Limb (tissue), 2 donors: Measurements from ENCODE around the gene HAGH.
"Not testable (repeated sequence)": the region's sequence is repeated elsewhere in the genome, so short reads cannot be mapped to it uniquely, and the experiment has no call there.

Source experiments
- DNase-seq, 2 donors: peaks; one replicate each; pipeline ENCODE4 v3.0.0-alpha.2; 2016; ENCODE audit errors: extremely low spot score in 2 of 2

Gene HAGH

DNA sequence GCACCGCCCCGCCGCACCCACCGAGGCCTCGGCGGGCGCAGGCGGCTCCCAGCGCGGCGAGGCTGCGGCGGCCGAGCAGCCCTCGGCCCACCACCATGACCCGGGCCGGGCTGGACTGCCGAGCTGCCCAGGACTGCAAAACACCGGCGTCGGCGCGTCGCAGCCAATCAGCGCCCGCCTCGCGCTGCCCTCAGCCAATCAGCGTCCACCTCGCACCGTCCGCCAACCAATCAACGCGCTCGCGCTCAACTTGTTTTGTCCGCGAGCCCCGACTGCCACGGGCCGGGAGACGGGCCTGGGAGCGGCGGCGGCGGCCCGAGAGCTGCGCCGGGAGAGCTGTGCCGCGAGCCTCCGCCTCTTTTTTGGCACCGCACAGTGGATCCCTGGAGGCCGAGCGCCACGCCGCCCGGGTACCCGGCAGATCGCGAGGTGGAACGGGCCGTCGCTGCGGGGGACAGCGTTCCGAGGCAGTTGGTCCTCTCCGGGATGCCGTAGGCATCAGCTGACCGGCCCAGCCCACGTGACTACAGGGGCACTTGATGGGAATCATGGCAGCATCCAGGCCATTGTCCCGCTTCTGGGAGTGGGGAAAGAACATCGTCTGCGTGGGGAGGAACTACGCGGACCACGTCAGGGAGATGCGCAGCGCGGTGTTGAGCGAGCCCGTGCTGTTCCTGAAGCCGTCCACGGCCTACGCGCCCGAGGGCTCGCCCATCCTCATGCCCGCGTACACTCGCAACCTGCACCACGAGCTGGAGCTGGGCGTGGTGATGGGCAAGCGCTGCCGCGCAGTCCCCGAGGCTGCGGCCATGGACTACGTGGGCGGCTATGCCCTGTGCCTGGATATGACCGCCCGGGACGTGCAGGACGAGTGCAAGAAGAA is at the start of gene HAGH, which contains the start of gene FAHD1:
TSS of gene HAGH (minus strand) at position 135 of the 883 bp plus-strand sequence. CDS start at position 97, 38 bp downstream.
TSS of gene FAHD1 (plus strand) at position 516 of the 883 bp plus-strand sequence. CDS start at position 549, 33 bp downstream.
- DNase-seq: peak; percentile 95 to 97

DNA sequence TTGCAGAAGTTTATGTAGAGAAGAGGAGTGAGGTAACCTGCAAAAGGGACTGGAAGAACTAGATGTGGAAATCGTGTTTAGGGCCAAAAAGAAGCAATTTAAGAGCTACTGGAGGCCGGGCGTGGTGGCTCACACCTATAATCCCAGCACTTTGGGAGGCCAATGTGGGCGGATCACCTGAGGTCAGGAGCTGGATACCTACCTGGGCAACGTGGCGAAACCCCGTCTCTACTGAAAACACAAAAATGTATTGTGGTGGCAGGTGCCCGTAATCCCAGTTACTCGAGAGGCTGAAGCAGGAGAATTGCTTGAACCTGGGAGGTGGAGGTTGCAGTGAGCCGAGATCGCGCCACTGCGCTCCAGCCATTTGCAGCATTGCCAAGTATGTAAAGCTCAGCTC is 49.4 kb upstream of the HAGH start:
- not testable (repeated sequence) for DNase-seq

DNA sequence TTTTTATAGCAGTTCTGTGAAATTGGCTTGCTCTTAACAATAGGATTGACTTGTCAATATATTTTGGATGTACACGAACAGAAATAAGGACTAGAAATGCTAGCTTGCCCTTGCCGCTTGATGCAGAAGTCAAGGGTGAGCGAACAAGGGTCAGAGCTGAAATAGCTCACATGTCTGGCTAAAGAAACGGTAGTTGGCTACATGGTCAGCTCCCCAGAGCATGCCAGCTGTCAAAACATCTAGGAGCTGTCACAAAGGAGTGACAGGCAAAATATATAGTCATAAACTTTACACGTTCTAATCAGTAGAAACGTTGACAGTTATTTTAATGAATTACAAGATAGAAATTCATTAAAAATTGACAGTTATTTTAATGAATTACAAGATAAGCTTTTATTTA is 48.2 kb upstream of the HAGH start:
- no peak for DNase-seq

DNA sequence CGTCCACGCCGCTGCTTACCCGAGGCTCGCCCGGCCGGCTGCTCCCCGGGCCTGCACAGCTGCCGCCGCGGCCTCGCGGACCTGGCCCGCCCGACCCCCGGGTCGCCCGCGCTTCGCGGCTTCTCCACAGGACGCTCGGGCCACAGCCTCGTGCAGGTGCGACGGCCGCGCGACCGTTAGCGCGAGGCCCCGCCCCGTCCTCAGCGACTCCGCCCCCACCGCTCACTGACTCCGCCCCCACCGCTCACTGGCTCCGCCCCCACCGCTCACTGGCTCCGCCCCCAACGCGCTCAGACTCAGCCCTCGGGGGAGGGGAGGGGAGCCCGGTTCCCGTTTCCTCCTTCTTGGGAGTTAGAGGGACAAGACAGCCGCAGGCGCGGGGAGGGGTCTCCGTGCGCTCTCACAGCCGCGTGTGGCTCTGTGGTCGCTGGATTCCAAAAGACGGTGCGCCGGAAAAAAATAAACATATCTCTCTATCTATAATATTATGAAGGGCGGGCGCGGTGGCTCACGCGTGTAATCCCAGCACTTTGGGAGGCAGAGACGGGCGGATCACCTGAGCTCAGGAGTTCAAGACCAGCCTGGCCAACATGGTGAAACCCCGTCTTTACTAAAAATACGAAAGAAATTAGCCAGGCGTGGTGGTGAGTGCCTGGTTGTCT is 45.5 kb upstream of the HAGH start, which contains the start of gene MEIOB:
TSS of gene MEIOB (minus strand) at position 191 of the 662 bp plus-strand sequence. CDS start 3,989 bp downstream, outside the sequence.
- DNase-seq: peak in 1 of 2 donors; percentile 60

DNA sequence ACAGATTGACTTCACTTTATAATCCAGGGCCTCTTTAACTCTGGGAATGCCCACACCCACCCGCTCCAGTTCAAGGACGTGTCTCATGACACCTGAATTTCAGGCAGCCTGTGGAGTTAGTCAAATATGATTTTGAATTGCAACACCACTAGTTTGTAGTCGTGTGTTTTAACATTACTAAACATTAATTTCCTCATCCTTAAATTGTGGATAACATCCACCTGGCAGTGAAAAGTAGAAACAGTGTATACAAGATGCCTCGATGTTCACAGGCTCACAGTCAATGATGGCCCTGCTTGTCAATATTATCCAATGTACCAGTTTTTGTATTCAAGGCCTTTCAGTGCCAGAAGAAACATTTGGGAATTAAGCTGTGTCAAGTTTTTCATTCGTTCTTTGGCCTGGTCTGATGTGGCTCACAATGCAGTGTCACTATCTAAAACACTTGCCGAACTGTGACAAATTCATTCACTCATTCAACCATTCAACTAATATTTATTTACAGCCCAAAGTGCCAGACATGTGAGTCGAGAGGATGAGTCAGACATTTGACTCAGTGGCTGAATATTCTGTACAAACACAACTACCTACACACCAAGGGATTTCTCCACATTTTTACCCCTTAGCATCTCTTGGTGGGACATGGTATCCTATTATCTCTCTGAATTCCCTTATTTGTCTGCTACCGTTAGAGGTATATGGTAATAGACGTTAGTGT is 43.9 kb upstream of the HAGH start:
- no peak for DNase-seq

DNA sequence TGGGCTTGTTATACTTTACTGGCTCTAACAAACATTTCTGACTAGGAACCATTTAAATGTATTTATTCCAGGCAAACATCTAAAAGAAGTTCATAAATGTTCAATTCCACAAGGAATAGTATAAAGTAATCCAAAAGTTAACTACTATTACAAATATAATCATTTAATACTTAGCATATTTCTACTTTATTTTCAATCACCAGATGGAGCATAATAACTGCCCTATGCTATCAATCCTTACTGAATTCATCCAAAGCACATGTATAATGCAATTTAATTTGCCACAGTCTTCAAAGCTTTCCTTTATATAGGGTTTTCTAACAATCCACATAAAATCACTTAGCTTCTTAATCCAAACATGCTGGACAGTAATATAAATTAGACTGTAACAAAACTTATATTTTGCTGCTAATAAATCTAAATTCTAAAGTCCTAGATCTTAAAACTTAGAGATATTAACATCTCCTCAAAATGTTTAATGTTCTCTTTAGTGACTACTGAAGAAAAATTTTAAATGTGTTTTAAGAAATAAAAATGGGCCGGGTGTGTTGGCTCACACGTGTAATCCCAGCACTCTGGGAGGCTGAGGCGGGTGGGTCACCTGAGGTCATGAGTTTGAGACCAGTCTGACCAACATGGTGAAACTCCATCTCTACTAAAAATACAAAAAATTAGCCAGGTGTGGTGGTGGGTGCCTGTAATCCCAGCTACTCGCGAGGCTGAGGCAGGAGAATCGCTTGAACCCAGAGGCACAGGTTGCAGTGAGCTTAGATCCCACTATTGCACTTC is 39.5 kb upstream of the HAGH start:
- DNase-seq: no peak

DNA sequence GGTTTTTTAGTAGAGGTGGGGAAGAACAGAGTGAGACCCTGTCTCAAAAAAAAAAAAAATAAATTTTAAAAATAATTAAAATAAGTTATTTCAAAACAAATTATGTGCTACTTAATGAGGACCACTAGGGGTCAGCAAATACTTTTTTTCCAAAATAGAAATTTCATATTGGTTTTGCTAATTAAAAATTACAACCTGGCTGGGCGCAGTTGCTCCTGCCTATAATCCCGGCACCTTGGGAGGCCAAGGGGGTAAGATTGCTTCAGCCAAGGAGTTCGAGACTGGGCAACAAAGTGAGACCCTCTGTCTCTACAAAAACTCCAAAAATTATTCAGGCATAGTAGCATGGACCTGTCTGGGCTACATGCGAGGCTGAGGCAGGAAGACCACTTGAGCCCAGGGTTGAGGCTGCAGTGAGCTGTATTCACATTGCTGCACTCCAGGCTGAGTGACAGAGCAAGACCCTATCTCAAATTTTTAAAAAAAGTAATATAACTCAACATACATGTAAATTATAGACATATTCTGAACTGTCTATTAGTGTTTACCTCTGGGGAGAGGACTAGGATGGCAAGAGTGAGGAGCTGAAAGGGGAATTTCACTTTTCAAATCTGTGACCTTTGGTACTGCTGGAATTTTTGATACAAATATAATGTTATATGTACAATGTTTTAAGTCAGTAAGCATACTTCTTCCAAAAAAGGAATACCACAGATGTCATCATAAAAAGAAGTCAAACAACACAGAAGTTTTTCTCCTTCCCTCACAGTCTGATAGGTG is 37.2 kb upstream of the HAGH start:
- peak; percentile 33 to 39 for DNase-seq

DNA sequence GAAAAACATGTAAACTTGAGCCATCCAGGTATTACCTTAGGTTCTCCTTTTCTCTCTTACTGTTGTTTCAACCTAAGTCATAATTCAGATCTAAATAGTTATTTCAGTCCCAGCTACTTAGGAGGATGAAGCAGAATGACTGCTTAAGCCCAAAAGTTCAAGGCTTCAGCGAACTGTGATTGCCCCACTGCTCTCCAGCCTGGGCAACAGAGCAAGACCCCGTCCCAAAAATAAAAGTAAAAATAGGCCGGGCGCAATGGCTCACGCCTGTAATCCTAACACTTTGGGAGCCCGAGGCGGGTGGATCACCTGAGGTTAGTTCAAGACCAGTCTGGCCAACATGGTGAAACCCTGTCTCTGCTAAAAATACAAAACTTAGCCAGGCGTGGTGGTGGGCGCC is 35.8 kb upstream of the HAGH start:
- DNase-seq: no peak

DNA sequence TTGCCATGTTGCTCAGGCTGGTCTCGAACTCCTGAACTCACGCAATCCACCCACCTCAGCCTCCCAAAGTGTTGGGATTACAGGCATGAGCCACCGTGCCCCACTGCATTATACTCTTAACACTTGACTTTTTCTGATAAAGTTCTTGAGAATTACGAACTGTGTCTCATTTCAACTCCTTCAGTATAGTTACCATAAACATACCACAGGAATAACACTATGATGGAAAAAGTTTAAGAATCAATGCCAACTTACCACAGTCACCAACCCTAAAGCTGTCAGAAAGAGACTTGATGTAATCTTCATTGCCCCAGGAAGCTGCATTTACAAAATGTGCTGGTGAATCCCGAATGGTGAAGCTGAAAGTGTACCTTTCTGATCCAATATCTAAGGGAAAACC is 35.1 kb upstream of the HAGH start:
- no peak for DNase-seq

DNA sequence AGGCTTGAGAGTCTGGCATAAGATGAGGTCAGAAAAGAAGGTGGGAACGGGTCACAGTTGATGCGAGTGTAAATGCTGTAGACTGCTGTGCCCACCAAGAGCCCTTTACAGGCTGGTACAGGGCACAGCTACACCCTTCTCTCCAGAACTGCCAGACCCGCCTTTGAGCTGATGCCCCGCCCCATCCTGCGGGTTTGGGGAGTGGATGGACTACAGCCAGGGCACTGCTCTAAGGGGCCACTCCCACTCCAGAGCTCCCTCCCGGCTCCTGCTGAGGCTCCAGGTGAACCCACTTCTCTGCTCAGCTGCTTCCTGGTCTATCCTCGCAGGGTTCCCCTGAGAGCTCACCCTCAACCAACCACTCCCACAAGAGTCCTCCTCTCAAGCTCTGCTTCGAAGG is 33.0 kb upstream of the HAGH start:
- DNase-seq: no peak

DNA sequence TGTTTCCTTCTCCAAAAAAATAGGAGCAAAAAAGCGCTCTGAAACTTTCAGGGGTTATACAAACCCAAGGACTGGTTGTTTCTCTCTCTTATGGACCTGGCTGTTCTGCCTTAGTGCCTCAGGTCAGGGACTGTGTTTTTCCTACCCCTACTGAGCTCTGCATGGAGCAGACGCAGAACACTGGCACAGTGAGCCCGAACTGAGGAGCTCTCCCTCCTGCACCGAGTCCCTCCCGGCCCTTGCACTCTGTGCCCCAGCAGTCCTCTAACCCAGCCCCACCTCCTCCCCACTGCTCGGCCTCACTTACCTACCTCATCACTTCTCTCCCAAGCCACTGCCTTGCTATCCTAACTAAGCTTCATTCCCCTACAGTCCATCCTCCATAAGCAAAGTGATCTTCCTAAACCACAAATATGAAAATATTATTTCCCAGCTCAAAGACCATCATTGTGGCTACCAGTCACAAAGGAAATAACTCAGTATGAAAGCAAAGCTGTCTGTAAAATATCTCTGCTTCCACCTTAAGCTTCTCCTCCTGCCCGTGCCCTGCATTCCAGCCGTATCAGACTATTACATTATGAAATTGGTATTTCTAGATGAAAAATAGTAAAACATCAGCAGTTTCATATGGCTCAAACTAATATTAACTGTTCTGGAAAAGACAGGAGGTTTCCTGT is 31.7 kb upstream of the HAGH start:
- no peak for DNase-seq

DNA sequence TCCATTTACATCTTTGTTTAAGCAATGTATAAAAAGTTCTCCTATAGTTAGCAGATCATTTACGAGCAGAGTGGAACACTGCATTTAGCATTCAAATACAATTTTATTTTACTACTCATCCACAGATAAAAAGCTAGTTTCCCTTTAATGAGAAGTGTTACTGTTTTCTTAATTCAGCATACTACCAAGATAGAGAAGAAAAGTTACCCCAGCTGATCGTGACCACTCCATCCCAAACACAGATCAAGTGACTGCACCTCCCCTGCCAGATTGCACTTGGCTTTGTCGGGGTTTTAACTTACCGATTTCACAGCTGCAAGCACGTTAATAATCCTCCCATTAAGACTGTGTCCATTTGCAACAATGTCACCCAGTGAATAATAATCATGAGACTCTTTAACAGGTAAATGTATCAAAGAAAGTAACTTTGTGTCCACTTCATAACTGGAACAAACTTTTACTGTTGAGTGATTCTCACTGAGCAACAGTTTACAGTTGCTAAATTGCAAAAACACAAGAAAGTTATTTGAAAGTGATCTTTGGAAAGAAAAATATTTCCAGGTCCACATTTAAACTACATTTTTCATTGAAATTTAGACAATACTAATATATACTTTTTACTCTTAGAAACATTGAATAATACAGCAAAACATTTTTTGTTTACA is 30.9 kb upstream of the HAGH start:
- DNase-seq: no peak

DNA sequence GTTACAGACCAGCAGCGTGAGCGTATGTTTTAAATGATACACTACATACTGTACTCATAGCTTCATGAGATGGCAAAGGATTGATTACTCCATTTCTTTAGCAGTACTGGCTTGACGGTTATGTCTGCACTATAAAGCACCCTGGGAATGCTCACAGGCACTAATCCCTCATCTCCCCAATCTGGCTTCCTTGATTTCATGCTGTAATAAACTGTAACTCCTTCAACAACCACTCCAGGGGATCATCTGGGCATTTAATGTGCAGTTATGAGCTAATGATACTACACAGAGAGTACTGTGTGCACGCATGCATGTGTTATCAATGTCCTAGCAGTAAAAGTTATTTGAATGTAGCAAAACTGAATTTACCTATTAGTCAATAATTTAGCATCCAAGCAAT is 25.2 kb upstream of the HAGH start:
- DNase-seq: no peak

DNA sequence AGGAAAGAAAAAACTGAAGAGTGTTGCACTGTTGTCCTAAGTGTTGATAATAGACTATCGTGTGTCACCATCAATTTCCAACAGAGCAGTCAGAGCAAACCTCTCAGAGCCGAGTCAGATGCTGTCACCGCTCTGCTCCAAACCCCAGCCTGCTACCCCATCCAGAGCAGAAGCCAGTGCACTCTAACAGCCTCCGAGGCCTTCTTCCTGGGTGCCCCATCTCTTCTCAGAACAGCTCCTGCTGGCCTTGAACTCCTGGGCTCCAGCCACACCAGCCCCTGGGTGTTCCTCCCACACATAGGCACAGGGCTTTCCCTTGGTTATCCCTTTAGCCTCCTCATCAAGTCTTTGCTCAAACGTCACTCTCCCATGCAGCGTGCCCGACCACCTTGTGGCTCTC is 24.4 kb upstream of the HAGH start:
- DNase-seq: no peak

DNA sequence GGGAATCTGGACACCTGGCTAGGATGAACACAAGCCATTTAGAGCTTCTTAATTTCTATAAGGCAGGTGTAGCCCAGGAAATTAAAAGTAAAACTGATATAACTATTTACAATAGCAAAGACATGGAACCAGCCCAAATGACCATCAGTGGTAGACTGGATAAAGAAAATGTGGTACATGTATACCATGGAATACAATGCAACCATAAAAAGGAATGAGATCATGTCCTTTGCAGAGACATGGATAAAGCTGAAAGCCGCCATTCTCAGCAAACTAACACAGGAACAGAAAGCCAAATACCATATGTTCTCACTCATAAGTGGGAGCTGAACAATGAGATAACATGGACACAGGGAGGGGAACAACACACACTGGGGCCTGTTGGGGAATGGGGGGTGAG is 19.8 kb upstream of the HAGH start:
- DNase-seq: no peak

DNA sequence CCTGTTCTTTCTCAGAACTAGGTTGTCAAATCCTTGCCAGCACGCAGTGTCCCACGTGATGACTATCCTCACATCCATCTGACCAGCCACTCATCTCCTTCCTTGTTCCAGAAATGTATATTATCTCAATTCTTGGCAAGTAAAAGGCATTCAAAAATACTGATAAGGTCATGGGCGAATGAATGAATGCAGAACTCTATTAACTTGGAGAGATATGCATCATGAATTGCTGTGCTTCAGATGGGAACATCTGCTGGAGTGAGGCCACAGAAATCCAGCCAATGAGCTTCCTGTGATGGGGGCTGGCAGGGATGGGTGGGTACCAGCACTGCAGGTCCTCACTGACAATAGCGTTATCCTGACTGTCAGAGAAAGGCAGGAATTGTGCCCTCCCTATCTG is 19.4 kb upstream of the HAGH start:
- DNase-seq: no peak

DNA sequence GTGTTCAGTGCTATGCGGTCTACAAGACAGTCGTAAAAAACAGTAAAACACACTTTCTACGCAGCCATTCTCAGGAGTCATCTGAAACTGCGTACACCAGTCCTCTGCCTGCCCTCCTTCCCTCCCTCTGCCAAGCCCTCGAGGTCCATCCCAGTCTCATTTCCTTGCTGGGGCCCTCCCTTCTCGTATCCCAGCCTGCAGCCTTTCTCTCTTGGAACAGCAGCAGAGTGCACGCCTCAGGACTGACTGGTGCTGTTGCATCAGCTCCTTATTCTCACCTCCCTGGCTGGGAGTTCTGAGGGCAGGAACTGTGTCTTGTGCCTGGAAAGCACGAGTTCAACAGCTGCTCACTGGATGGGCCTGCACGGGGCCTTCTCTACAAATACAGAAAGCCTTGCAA is 12.9 kb upstream of the HAGH start:
- DNase-seq: no peak

DNA sequence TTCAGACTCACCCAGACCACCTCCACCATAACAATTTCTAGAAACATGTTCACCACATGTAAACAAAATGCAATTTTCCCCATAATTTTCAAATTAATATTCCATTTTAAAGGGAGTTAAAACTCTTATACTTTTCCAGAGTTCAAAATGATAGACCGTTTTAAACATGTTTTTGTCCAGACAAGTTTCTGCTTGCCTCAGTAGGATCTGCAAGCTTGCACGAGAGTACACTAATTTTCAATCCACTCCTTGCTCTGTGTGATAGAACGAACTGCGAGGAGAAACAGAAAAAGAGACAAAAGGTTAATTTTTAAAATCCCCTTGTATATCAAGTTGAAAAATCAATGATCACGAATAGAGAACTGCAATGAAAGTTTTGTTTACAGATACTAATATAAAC is 7.5 kb upstream of the HAGH start:
- DNase-seq: no peak

DNA sequence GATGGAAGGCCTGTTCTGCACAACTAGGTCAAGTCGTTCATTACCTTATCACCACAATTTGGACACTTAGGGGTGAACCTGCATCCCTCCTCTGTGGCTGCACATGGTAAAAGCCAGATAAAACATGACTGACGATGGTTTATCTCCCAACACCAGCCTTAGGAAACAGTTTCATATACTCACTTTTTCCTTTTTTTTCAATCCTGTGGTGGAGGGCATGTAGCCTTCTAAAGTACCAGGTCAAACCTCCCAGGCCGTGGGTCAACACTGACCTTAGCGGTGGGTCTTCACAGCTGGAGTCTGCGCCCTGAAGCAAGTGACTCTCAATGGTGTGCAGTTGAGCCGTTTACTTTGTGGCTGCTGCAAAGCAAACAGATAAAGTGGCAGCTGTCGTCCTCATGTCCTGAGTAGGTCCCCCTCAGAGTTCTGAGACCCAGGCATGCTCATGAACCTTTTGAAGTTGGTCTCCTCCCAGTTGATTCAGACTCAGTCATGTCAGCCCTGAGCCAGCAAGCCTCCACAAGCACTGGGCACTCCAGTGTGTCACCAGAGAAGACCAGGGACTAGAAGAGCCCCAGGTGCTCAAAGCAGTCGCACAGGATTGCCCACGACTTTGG is 6.3 kb upstream of the HAGH start:
- no peak for DNase-seq
